Measurements from ENCODE around the gene YBX1. TPM values are rescaled to one million over a fixed set of nuclear protein-coding genes. Genes with fewer than 3 reads are reported as not detected.

YBX1 gene
- 1,107 TPM for polyA plus RNA-seq (2013, experiment 1 of 2)
- 1,136 TPM for polyA plus RNA-seq (2013, experiment 2 of 2)

GRCh38 chr1:42681741-42682483, at the start of gene YBX1:
YBX1 (plus strand) TSS chr1:42682418; CDS start chr1:42682566, 148 bp downstream.
- peak within 1 kb of the TSS; percentile 77 for H3K4me3 ChIP-seq (ENCODE audit: extremely low read depth, insufficient read depth, low read length, poor library complexity, severe bottlenecking)
- H3K36me3 ChIP-seq (ENCODE audit: control insufficient read depth, insufficient read depth, low read length) = peaks cover 38% of the 10 kb centered on the region
- H3K4me1 ChIP-seq (ENCODE audit: control insufficient read depth, insufficient read depth, low read length, poor library complexity, severe bottlenecking) = peaks cover 15% of the 10 kb centered on the region
- H3K9me3 ChIP-seq (ENCODE audit: control insufficient read depth, low read length) = no peaks in the 10 kb centered on the region
- peak within 1 kb of the TSS; percentile 86 for H3K27ac ChIP-seq (ENCODE audit: low read depth, low read length, severe bottlenecking)
- WGBS, 2 experiments (ENCODE audit: insufficient coverage in 2 of 2) = 0% methylated on average over 43 to 50 of the region's 54 CpGs

GRCh38 chr1:42639116-42639515, 43.1 kb upstream of the YBX1 start:
- H3K27ac ChIP-seq (ENCODE audit: low read depth, low read length, severe bottlenecking) = no peak overlapping the region
- H3K4me3 ChIP-seq (ENCODE audit: extremely low read depth, insufficient read depth, low read length, poor library complexity, severe bottlenecking) = no peak overlapping the region
- no peaks in the 10 kb centered on the region for H3K36me3 ChIP-seq (ENCODE audit: control insufficient read depth, insufficient read depth, low read length)
- no peaks in the 10 kb centered on the region for H3K9me3 ChIP-seq (ENCODE audit: control insufficient read depth, low read length)
- H3K4me1 ChIP-seq (ENCODE audit: control insufficient read depth, insufficient read depth, low read length, poor library complexity, severe bottlenecking) = no peaks in the 10 kb centered on the region

- Histone ChIP-seq H3K36me3 (ENCODE audit: control insufficient read depth, insufficient read depth, low read length) (no peaks in the 10 kb centered on the region), H3K4me1 (ENCODE audit: control insufficient read depth, insufficient read depth, low read length, poor library complexity, severe bottlenecking) (no peaks in the 10 kb centered on the region), H3K4me3 (ENCODE audit: extremely low read depth, insufficient read depth, low read length, poor library complexity, severe bottlenecking) (no peak overlapping the region), H3K9me3 (ENCODE audit: control insufficient read depth, low read length) (no peaks in the 10 kb centered on the region), H3K27ac (ENCODE audit: low read depth, low read length, severe bottlenecking) (no peak overlapping the region)
- 60 to 100% methylated on average over 1 of the region's 2 CpGs for WGBS, 2 experiments (ENCODE audit: insufficient coverage in 2 of 2)
These were observed 36.2 kb upstream of the YBX1 start for GRCh38 chr1:42646056-42646455.

GRCh38 chr1:42657201-42657600, 25.0 kb upstream of the YBX1 start:
- WGBS, 2 experiments (ENCODE audit: insufficient coverage in 2 of 2) = 86 to 96% methylated on average over 1 to 3 of the region's 5 CpGs
- peak overlapping the region; percentile 73 for H3K4me3 ChIP-seq (ENCODE audit: extremely low read depth, insufficient read depth, low read length, poor library complexity, severe bottlenecking)
- H3K4me1 ChIP-seq (ENCODE audit: control insufficient read depth, insufficient read depth, low read length, poor library complexity, severe bottlenecking) = no peaks in the 10 kb centered on the region
- H3K27ac ChIP-seq (ENCODE audit: low read depth, low read length, severe bottlenecking) = no peak overlapping the region
- peaks cover 24% of the 10 kb centered on the region for H3K36me3 ChIP-seq (ENCODE audit: control insufficient read depth, insufficient read depth, low read length)
- H3K9me3 ChIP-seq (ENCODE audit: control insufficient read depth, low read length) = no peaks in the 10 kb centered on the region

DNA sequence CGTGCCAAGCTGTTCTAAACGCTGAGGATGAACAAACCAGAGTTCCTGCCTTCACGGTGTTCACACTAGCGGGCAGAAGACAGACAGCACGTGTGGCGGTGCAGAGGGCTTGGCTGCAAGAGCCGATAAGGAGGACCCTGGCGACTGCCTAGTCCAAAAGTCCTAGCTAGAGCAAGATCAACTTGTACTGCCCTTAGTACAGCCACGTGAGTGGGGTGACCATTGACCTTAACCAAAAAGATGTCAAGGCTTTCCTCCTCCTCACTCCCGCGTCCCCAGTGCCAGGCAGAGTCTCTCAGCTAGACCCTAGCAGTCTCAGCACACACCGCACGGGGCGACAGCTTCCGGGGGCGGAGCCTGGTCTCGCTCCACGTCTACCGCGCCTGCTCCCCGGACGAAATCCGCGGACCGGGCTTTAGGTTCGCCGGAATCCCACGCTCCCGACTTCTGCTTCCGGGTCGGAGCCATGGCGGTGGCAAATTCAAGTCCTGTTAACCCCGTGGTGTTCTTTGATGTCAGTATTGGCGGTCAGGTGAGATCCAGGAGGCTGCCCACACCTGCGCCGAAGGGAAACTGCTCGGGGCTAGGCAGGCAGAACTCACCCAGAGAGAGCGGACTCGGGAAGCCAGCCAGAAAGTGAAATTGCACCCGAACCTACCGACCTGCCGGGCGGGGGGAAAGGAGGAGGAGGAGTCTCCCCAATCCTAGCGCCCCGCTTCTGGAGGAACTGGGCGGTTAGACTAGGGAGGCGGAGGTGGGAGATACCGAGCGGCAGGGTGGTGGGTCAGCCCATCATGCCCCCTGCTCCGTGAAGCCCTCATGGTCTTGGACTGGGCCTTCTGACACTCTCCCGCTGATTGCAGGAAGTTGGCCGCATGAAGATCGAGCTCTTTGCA, 24.0 kb upstream of the YBX1 start, which contains the start of gene PPIH:
PPIH (plus strand) TSS at position 443 of the 896 bp plus-strand sequence; CDS start at position 467, 24 bp downstream.
- Histone ChIP-seq H3K9me3 (ENCODE audit: control insufficient read depth, low read length) (no peaks in the 10 kb centered on the region), H3K27ac (ENCODE audit: low read depth, low read length, severe bottlenecking) (peak within 1 kb of the TSS; percentile 60), H3K4me1 (ENCODE audit: control insufficient read depth, insufficient read depth, low read length, poor library complexity, severe bottlenecking) (no peaks in the 10 kb centered on the region), H3K36me3 (ENCODE audit: control insufficient read depth, insufficient read depth, low read length) (peaks cover 32% of the 10 kb centered on the region), H3K4me3 (ENCODE audit: extremely low read depth, insufficient read depth, low read length, poor library complexity, severe bottlenecking) (peak within 1 kb of the TSS; percentile 73)
- WGBS, 2 experiments (ENCODE audit: insufficient coverage in 2 of 2) = 2 to 3% methylated on average over 43 to 48 of the region's 53 CpGs

DNA sequence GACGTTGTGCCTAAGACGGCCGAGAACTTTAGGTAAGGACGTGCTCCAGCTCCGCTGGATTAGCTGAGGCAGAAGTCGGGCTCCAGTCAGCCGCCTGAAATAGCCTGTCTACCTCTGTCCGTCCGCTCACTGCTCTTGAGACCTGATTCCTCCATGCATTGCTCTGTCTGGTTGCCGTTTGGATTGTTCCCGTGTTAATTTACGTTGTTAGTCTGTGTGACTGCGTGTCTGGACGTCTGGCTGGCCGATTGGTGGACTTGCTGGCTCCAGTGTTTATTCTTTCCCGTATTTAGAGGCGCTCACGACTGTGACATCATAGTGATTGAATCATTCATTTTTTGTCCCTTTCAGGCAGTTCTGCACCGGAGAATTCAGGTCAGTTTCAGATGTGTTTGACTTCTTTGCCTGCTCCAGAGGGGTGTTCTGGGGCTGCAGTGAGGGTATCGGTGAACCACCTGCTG, 23.3 kb upstream of the YBX1 start:
- Histone ChIP-seq H3K36me3 (ENCODE audit: control insufficient read depth, insufficient read depth, low read length) (peaks cover 38% of the 10 kb centered on the region), H3K27ac (ENCODE audit: low read depth, low read length, severe bottlenecking) (no peak overlapping the region), H3K4me3 (ENCODE audit: extremely low read depth, insufficient read depth, low read length, poor library complexity, severe bottlenecking) (peak overlapping the region; percentile 73), H3K4me1 (ENCODE audit: control insufficient read depth, insufficient read depth, low read length, poor library complexity, severe bottlenecking) (no peaks in the 10 kb centered on the region), H3K9me3 (ENCODE audit: control insufficient read depth, low read length) (no peaks in the 10 kb centered on the region)
- 6 to 7% methylated on average over 19 to 20 of the region's 20 CpGs for WGBS, 2 experiments (ENCODE audit: insufficient coverage in 2 of 2)

DNA sequence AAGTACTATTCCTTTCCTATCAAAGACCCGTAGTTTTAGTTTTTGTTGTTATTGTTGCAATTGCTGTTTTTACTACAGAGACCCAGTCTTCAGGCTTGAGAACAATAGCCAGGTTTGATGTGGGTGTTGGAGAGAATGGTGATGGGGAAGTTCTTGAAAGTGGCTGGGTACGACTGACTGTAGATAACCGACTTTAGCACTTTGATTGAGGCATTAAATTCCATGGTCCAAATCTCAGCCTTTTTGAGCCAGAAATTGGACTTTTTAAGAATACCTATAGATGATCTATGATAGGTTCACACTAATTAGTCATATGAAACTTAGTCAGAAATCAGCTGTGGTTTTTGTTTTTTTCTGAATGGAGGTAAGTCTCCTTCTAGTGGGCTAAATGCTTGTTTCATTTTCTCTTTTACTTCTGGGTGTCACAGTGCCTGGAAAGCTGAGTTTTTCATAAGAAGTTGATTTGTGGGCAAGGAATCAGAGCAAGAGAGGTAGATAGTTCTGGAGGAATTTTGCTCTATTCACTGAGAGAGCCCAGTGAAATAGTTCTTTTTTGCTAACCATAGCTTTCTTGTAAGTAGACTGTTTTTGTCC, 21.2 kb upstream of the YBX1 start:
- H3K27ac ChIP-seq (ENCODE audit: low read depth, low read length, severe bottlenecking) = no peak overlapping the region
- H3K4me1 ChIP-seq (ENCODE audit: control insufficient read depth, insufficient read depth, low read length, poor library complexity, severe bottlenecking) = no peaks in the 10 kb centered on the region
- H3K4me3 ChIP-seq (ENCODE audit: extremely low read depth, insufficient read depth, low read length, poor library complexity, severe bottlenecking) = no peak overlapping the region
- H3K9me3 ChIP-seq (ENCODE audit: control insufficient read depth, low read length) = no peaks in the 10 kb centered on the region
- WGBS, 2 experiments (ENCODE audit: insufficient coverage in 2 of 2) = 80% methylated on average over 1 of the region's 3 CpGs; no CpG with 5 or more reads in 1 of the 2 experiments
- H3K36me3 ChIP-seq (ENCODE audit: control insufficient read depth, insufficient read depth, low read length) = peaks cover 59% of the 10 kb centered on the region

DNA sequence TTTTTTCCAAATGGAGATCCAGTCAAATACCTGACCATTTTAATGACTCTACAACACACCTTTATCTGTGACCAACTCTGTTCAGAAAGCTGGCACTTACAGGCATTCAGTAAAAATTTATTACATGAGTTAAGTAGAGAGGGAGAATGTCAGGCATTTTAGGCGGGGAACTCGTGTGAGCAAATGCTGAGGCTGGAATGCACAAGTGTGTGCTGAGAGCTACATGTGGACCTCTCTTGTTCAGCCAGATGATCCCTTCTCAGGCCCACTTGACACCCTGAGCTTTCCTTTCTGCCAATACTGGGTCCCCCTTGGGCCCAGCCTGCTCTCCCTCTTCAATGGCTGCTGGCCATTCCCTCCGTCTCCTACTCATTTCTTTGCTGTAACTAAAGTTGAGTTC, 12.3 kb upstream of the YBX1 start:
- no peak overlapping the region for H3K4me3 ChIP-seq (ENCODE audit: extremely low read depth, insufficient read depth, low read length, poor library complexity, severe bottlenecking)
- peak overlapping the region; percentile 36 for H3K27ac ChIP-seq (ENCODE audit: low read depth, low read length, severe bottlenecking)
- peaks cover 93% of the 10 kb centered on the region for H3K36me3 ChIP-seq (ENCODE audit: control insufficient read depth, insufficient read depth, low read length)
- H3K9me3 ChIP-seq (ENCODE audit: control insufficient read depth, low read length) = no peaks in the 10 kb centered on the region
- no peaks in the 10 kb centered on the region for H3K4me1 ChIP-seq (ENCODE audit: control insufficient read depth, insufficient read depth, low read length, poor library complexity, severe bottlenecking)
- 100% methylated on average over 2 of the region's 3 CpGs for WGBS, 2 experiments (ENCODE audit: insufficient coverage in 2 of 2)

DNA sequence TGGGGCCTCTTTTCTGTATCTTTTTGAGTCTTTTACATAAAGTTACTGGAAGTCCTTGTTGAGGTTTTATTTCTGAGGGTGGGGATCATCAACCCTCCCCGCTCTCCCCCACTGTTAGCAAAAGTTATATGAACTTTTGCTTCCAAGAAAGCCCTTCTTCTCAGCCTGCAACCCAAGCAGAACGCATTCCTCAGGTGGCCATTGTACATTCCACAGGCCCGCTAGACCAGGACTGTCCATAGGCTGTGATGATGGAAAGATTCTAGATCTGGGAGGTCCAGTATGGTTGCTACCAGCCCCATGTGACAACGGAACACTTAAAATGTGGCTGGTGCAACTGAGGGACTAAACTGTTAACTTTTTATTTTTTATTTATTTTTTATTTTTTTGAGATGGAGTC, 11.8 kb upstream of the YBX1 start:
- no peaks in the 10 kb centered on the region for H3K4me1 ChIP-seq (ENCODE audit: control insufficient read depth, insufficient read depth, low read length, poor library complexity, severe bottlenecking)
- H3K36me3 ChIP-seq (ENCODE audit: control insufficient read depth, insufficient read depth, low read length) = peaks cover 92% of the 10 kb centered on the region
- peak overlapping the region; percentile 36 for H3K27ac ChIP-seq (ENCODE audit: low read depth, low read length, severe bottlenecking)
- no peak overlapping the region for H3K4me3 ChIP-seq (ENCODE audit: extremely low read depth, insufficient read depth, low read length, poor library complexity, severe bottlenecking)
- WGBS, 2 experiments (ENCODE audit: insufficient coverage in 2 of 2) = 80 to 100% methylated on average over 1 to 2 of the region's 4 CpGs
- H3K9me3 ChIP-seq (ENCODE audit: control insufficient read depth, low read length) = no peaks in the 10 kb centered on the region

DNA sequence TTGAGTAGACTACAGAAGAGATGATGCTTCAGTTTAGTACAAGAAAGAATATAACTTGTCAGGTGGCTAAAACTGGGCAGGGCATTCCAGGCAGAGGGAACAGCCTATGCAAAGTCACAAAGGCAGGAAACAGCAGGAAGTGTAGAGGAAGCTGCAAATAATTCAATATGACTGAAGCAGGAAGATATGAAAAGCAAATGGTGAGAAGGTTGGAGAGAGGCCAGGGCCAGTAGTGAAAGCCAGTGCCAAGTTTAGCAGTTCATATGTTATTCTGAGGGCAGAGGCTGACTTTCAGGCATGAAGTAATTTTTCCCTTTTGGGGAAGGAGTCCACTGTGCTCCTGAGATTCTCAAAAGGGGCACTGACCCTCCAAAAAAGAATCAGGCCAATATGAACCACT, 8.0 kb upstream of the YBX1 start:
- no peaks in the 10 kb centered on the region for H3K4me1 ChIP-seq (ENCODE audit: control insufficient read depth, insufficient read depth, low read length, poor library complexity, severe bottlenecking)
- H3K27ac ChIP-seq (ENCODE audit: low read depth, low read length, severe bottlenecking) = no peak overlapping the region
- peaks cover 62% of the 10 kb centered on the region for H3K36me3 ChIP-seq (ENCODE audit: control insufficient read depth, insufficient read depth, low read length)
- no peak overlapping the region for H3K4me3 ChIP-seq (ENCODE audit: extremely low read depth, insufficient read depth, low read length, poor library complexity, severe bottlenecking)
- H3K9me3 ChIP-seq (ENCODE audit: control insufficient read depth, low read length) = no peaks in the 10 kb centered on the region

All from mesodermal cell (in vitro differentiated cells).